T follicular helper cell (primary cell): ENCODE results near the gene NALF2.
A peak's percentile ranks its signal among the peaks of the same experiment; 100 is the strongest.

Experiments
- DNase-seq: peaks from one replicate; pipeline ENCODE4 v3.0.0-alpha.2; 2020; ENCODE audit warnings: low read depth
- total RNA-seq, 2 experiments: gene quantifications; one replicate each; lab custom pipeline; 2026; lab: John Stamatoyannopoulos, UW

NALF2 gene
- total RNA-seq, result 0.42 to 0.96 reads per million in 2 experiments

DNA sequence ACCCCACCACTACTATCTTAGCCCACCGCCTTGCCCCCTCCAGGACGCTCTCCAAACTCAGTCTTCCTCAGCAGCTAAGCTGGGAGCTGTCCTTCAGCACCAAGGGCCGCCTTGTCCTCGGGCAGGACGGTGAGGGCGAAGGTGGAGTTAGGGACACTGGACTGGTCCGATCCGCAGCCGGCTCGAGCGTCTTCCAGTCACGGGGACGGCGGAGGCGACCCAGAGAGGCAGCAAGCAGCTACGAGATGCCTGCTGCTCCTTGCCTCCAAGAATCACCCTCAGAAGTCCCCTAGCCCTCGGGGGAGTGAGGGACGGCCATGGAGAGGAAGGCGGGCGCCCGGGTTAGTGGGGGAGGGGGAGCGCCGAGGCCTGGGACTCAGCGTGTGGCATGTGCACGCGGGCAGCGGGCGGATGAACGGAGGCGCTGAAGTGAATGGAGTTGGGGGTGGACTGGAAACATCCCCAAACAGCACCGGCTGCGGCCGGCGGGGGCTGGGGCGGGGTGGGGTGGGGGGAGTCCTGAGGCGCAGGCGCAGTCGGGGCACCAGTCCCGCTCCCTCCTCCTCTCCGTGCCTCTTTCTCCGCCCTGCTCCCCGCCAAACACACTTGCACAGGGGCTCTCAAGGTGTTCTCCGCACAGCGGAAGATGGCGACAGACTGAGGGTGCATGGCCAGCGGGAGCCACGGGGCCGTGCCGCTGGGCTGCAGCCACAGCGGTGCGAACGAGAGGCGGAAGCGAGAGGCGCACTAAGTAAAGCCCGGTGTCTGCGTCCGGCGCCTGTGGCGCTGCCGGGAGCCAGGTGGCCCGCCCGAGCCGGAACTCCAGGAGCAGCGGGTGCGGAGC lies at the start of gene NALF2:
NALF2 (plus strand) TSS at position 545 of the 844 bp plus-strand sequence. CDS start 957 bp downstream, outside the sequence.
- no peak for DNase-seq

DNA sequence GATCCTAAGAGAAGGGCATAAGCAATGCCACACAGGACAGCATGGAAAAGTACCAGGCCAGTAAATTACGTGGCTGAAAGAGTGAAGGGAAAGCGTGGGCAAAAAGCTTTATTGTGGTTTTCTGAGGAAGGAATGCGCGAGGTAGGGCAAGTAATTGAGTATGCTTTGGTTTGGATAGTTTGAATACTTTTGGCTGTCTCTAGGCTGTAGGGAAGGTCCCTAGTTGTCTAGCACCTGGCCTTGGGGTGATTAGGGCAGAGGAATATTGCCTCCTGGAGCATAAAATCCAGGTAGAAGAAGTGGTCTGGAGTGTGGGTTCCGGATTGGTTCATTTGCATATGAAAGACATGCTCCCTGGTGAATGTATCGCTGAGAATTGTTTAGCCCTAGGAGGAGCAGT lies 46.4 kb upstream of the NALF2 start:
- DNase-seq, result no peak

DNA sequence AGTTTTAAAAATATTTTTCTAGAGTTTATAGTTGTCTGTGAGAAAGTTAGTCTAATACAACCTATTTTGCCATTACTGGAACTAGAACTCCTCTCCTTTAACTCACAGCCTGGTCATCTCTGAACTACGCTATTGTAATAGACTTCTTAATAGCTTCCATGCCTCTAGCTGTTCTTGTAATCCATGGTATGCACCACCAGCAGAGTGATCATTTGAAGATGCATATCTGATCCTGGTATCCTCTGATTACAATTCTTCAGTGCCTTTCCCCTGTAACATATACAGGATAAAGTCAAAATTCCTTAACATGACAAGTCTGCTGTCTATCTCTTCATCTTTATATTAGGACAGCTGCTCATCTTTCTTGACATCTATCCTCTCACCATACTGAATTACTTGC lies 37.6 kb upstream of the NALF2 start:
- no peak for DNase-seq

- DNase-seq, result no peak
These were observed 34.2 kb upstream of the NALF2 start for GRCh38 chrX:69469975-69470374.

GRCh38 chrX:69489625-69490024 lies 14.5 kb upstream of the NALF2 start:
- DNase-seq, result no peak

DNA sequence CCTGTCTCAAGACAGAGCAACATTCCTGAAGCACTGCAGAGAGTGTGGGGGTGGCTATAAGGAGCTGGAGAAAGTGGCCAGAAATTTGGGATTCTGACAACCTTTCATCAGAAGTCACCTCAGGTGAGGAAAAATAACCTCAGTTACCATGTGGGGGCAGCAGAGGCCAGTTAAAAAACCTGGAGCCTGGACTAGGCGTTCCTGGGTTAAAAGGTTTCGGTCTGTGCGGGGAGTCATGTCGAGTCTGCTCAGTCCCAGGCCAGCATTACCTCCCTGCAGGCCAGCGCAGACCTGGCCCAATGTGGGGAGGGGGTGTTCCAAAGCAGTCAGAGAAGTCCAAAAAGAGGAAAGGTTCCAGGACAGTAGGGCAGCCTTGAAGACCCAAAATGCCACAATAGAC lies 10.9 kb upstream of the NALF2 start:
- DNase-seq, result peak; percentile 9

DNA sequence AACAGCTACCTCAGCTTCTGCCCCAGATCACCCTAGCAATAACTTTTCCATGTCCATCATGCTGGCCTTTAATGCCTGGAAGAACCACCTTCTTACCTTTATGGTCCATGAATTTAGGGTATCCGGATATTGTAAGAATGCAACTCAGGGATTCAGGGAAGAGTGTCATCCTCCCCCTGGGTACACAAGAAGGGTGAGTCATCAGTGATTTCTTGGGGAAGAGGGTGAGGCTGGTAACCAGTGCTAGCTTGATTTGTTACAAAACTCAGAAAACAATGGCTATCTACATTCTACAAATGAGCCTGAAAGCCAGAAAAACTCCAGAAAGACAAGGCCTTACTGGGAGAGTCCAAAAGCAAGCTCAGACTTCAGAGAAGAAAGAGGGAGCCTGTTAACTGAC lies 10.4 kb upstream of the NALF2 start:
- no peak for DNase-seq

GRCh38 chrX:69496183-69496582 lies 7.9 kb upstream of the NALF2 start:
- no peak for DNase-seq

DNA sequence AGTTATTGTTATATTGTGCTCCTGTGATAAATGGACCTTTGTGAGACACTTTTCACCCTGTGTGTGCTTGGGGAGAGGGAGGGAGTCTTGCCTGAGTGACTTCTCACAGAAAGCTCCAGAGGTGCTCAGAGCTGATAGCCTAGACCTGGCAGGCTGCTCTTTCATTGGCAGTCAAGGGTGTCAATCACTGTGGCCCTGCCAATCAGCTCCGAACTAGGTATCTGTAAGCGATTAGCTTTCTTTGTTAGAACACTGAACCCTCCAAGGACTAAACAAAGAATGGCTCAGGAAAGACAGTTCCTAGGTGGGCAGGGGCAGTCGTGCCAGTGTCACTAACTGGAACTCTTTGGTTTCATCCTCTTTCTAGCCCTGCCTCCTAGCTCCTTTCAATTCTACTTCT lies 2.7 kb upstream of the NALF2 start:
- DNase-seq, result no peak

- DNase-seq, result no peak
These were observed 821 bp upstream of the NALF2 start for GRCh38 chrX:69503228-69503781.

DNA sequence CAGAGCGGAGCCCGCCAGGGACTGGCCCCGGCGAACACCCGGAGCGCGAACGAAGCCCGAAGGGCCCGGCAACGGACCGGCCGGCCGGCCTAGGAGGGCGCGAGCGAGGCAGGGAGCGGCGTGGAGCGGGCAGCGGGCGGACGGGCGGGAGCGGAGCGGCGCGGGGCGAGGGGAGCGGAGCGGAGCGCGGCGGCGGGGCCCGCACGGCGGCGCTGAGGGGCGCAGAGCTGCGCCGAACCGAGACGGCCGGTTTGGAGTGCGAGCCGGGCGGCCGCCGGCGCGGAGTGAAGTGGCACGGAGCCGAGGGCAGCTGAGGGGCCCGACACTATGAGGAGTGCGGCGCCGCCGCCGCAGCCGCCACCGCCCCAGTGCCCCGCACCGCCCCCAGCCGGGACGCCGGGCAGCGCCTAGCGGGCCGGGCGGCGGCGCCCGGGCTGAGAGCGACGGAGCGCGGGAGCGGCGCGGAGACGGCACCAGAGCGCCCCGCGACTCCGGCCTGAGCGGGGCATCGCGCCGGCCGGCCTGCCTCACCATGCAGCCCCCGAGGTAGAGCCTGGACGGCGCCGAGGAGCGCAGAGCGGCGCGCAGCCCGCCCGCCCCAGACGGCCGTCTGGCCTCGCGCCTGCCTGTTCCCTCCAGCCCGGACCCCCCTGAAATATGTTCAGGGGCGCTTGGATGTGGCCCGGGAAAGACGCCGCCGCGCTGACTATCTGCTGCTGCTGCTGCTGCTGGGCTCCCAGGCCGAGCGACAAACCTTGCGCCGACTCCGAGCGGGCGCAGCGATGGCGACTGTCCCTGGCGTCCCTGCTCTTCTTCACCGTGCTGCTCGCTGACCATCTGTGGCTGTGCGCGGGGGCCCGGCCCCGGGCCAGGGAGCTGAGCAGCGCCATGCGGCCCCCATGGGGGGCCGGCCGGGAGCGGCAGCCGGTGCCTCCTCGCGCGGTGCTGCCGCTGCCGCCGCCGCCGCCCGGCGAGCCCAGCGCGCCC lies 793 bp downstream of the NALF2 start:
- no peak for DNase-seq

- DNase-seq, result no peak
These were observed 1.9 kb downstream of the NALF2 start for GRCh38 chrX:69505772-69506616.

DNA sequence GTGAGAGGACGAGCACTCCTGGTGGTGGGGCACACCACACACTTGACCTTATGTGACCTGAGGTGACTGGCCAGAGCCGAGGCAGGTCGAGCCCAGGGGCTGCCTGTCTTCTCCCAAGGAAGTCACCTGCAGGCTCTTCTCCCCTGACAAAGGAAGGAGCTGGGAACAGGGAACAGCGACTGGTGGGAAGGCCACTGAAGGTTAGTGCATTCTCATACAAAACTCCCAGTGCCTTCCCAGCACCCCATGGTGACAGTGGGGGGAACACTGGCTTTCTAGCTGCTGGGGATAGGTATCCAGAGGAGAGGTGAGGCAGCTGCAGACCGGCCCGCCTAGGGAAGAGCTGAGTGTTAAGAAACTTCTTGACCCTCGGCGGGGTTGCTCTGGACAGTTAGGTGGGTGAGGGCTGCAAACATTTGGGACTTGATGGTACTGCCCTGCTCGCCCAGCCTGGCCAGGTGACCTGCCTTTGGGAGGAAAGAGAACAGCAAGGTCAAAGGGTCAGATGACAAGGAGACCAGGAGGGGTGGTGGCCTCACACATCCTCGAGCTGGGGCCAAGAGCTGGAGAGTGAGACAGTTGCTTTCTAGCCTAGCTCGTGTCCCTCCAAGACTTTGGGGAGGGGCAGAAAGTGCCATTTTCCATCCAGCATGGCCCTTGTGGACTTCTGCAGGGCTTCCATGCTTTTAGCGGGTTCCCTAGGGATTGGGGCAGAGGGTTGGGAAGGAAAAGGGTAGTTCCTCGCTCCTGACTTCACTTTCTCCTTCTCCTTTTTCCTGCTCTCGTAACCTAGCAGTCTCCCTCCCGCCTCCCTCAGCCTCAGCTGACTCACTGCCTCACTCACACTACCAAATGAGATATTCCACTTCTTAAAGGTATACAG lies 2.7 kb downstream of the NALF2 start:
- no peak for DNase-seq

GRCh38 chrX:69507500-69507789 lies 3.3 kb downstream of the NALF2 start:
- DNase-seq, result no peak

- no peak for DNase-seq
These were observed 4.5 kb downstream of the NALF2 start for GRCh38 chrX:69508610-69509009.

DNA sequence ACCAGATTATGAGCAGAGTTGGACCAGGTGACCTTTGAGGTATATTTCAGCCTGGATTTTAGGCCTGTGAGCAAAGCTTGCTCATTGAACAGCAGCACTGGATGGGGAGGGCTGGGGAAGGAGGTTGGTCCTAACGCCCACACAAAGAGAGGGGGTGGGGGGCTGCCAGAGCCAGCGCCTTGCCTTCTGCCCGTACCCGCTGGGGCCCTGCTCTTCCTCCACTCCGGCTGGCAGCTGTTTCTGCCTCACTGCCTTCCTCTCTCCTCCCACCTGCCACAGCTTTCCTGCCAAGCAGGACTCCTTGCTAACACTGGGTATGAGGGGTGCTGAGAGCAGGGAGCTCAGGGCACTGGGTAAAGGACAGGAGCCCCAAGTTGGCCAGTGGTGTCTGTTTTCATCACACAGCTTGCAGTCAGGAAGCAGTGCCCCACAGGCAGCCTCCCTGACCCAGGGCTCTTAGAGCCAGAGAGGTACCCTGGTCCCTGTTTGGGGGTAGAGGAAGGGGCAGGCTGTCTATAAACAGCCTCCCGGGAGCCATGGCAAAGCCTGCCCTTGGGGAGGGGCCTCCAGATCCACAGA lies 6.1 kb downstream of the NALF2 start:
- no peak for DNase-seq

DNA sequence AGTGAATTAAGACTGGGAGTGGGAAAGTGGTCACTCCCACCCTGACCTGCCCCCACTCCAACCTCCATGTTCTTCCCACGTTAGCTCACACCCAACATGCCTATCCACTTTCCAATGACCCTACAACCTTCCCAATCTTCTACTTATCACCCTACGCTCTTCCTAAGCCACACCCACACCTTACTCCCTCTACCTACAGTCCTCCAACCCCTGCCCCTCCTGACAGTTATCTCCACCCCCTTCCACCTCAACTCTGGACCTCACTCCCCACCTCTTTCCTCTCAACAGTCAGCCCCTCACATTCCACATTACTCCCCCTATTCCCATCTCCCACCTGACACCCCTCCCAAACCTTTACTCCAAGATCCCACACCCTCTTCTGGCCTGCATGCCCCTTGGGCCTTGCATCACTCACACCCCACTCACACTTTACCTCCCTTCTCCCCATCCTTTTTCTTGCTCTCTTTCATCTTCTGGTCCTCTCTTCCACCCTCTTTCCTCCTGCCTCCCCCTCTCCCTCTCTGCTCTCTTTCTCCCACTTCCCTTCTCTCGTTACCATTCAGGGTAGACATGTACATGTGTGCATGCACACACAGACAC lies 6.9 kb downstream of the NALF2 start:
- no peak for DNase-seq

- no peak for DNase-seq
These were observed 17.9 kb downstream of the NALF2 start for GRCh38 chrX:69522052-69522451.

DNA sequence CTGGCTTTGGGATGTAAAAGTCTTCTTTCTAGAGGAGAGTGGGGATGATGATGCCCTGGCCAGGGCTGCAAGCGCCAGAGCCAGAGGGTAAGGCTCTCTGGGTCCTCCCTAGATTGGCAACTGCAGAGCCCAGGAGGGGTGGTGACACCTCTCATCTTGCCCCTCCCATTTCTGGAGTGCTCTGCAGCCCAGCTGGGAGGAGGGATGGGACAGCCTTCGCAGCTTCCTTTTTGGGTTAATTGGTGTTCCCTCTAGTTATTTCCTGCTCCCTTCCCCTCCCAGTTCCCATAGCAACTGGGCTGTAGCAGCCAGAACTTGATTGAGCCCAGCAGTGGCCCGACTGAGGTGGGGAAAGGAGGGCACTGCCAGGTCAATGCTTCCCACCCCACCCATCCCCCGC lies 19.2 kb downstream of the NALF2 start:
- no peak for DNase-seq
